GM13976 (cell line): Measurements from ENCODE around the gene LRFN5.
"Not testable (repeated sequence)": the region's sequence is repeated elsewhere in the genome, so short reads cannot be mapped to it uniquely, and the experiment has no call there.

ENCODE experiments used
- DNase-seq: peaks from one replicate; pipeline ENCODE4 v3.0.0; 2012; ENCODE audit warnings: low spot score
- in situ Hi-C: fragments of 300-500 bp; cut with MboI; formaldehyde crosslinking; loops from one replicate; pipeline ENCODE4 v1.12.0; 2022; ENCODE audit warnings: low sequenced_read_pairs, mixed read lengths, inconsistent platforms; ENCODE audit not compliant: unreplicated experiment
- TF ChIP-seq, protein P1 (sequence below): IDR thresholded peaks from 2 replicates; pipeline ENCODE4 v1.5.1; 2012; ENCODE audit warnings: borderline replicate concordance, mild to moderate bottlenecking; ENCODE audit not compliant: insufficient read depth; ENCODE audit errors: extremely low read depth, missing control alignments, control extremely low read depth

LRFN5 gene

DNA sequence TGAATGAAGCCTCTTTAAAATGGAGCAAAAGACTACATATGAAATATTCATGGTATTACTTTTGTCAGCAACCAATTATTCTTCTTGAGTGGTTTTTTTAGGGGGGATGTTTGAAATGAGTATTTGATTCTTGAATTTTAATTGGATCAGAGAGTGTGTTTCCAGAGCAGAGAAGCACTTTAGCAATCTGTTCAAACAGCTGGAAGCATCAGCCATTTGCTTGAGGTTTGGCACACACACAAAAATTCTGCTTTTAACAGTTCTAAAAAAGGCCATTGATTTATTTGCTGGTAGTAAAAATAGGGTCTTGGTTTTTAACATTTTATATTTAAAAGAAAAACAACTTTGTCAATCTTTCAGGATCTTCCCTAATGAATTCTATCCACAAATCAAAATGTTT, 292.7 kb downstream of the LRFN5 start:
- no peak for DNase-seq
- in situ Hi-C loops, result no loop called here
- TF ChIP-seq, protein P1, sequence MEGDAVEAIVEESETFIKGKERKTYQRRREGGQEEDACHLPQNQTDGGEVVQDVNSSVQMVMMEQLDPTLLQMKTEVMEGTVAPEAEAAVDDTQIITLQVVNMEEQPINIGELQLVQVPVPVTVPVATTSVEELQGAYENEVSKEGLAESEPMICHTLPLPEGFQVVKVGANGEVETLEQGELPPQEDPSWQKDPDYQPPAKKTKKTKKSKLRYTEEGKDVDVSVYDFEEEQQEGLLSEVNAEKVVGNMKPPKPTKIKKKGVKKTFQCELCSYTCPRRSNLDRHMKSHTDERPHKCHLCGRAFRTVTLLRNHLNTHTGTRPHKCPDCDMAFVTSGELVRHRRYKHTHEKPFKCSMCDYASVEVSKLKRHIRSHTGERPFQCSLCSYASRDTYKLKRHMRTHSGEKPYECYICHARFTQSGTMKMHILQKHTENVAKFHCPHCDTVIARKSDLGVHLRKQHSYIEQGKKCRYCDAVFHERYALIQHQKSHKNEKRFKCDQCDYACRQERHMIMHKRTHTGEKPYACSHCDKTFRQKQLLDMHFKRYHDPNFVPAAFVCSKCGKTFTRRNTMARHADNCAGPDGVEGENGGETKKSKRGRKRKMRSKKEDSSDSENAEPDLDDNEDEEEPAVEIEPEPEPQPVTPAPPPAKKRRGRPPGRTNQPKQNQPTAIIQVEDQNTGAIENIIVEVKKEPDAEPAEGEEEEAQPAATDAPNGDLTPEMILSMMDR, result no peak

DNA sequence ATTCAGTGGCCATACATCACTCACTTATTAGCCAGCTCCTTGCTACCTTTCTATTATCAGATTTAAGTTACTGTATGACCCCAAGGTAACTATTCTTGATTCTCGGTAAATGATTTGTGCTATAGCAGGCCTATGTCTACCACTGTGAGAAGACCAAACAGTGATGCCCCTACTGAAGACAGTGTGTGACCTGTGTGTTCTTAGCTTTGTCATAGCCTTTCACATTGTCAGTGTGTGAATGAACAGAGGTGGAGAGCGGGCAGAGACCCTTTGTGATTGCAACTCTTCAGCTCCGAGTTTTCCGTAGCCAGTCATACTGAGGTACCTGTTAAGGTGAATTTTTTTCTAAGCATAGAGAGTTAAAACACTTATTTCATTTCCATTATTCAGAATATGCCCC, 294.0 kb downstream of the LRFN5 start:
- in situ Hi-C loops, result no loop called here
- DNase-seq, result no peak
- TF ChIP-seq, protein P1, result no peak

DNA sequence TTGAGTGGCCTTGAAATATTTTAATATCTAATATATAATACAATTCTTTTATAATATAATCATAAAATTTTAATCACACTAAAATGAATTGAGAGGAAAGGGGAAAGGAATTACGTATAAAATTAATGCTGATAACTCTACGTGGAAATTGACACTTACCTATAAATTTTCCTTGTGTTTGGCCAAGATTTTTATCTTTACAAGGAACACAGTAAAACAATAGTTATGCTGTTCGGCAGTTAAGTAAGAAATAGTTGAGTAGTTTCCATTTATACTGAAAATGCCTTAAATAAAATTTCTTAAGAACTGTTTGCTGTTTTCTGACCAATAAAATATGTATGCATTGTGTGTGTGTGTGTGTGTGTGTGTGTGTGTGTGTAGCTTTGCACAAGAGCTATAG, 294.4 kb downstream of the LRFN5 start:
- DNase-seq, result no peak
- in situ Hi-C loops, result no loop called here
- TF ChIP-seq, protein P1, result no peak

DNA sequence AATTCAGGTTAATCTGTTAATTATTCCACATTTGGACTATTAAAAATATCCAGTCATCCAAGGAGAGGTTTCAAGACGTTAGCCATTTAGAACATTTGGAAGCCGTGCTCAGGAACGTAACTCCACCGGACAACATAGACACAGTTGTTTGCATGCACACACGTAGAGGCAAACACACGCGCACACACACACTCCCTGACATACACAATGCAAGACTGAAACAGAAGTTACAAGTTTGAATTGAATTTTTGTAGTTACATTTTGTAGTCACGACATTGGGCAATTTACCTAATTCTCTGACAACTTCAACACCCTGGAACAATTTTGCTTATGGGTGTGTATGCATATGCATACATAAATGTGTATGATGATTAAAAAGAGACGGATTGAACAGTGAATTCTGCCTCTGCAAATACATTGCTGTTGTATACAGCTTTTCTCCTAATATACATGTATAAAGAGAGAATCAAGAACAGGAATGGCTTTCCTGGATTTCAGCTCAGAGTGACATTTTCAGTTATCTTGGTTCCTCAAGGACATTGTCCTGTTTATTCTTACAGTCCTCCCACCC, 298.8 kb downstream of the LRFN5 start:
- in situ Hi-C loops, result no loop called here

DNA sequence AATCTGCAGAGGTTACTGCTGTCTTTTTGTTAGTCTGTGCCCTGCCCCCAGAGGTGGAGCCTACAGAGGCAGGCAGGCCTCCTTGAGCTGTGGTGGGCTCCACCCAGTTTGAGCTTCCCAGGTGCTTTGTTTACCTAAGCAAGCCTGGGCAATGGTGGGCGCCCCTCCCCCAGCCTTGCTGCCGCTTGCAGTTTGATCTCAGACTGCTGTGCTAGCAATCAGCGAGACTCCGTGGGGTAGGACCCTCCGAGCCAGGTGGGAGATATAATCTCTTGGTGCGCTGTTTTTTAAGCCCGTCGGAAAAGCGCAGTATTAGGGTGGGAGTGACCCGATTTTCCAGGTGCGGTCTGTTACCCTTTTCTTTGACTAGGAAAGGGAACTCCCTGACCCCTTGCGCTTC, 304.5 kb downstream of the LRFN5 start:
- in situ Hi-C loops, result not testable (repeated sequence)

More for the DNA sequence above, 298.8 kb downstream of the LRFN5 start:
- TF ChIP-seq, protein P1, result no peak
- DNase-seq, result no peak

DNA sequence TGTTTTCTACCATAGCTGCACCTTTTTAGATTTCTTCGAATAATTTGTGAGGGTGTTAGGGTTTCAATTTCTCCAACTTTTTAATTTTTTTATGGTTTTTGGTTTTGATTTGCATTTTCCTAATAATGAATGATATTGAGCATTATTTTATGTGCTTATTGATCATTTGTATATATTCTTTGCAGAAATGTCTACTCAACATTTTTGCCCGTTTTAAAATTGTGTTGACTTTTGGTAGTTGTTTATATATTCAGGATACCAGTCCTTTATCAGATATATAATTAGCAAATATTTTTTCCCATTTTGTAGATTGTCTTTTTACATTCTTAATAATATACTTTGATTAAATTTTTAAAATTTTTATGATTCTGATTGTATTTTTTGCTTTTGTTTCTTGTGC, 306.7 kb downstream of the LRFN5 start:
- no peak for DNase-seq
- in situ Hi-C loops, result no loop called here
- TF ChIP-seq, protein P1, result no peak

More for the DNA sequence above, 304.5 kb downstream of the LRFN5 start:
- not testable (repeated sequence) for DNase-seq

DNA sequence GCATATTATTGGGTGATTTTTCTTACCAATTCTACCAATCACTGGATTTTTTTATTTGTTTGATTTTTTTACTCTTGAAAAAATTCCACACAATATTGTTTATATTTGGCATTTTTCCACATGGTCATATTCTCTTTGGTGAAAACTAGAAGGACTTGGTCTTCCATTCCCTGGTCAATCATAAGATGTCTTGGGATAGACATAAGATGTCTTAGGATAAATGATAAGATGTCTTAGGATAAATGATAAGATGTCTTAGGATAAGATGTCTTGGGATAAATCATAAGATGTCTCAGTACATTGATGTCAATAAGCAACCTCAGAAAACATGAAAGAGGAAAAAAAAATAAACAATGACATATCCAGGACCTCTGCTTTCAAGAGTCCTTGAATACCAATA, 309.1 kb downstream of the LRFN5 start:
- in situ Hi-C loops, result no loop called here
- DNase-seq, result no peak
- TF ChIP-seq, protein P1, result no peak

DNA sequence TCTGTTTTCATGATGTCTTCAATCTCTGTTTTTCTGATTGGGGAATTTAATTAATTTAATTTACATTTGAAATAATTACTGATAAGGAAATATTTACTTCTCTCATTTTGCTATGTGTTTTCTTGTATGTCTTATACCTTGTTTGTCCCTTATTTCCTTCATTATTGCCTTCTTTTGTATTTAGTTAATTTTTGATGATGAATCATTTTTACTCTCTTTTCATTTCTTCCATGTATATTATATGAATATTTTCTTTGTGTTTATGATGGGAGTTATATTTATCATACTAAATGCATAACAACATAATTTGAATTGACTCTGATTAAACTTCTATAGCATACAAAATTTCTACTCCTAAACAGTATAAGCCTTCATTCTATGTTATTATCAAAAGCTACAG, 309.6 kb downstream of the LRFN5 start:
- no peak for DNase-seq
- in situ Hi-C loops, result no loop called here
- TF ChIP-seq, protein P1, result no peak
